ENCODE data around the gene CRYGN.

- TF ChIP-seq GATA2 (IDR thresholded peaks at IDR 0.05; ENCODE audit: low read depth, low read length) (no peak), GATA3 (IDR thresholded peaks at IDR 0.05; ENCODE audit: low read depth, low read length) (no peak)
These were observed 11.2 kb upstream of the CRYGN start for GRCh38 chr7:151451156-151451555.

All from SH-SY5Y (cell line).